Astrocyte (in vitro differentiated cells and primary cell): ENCODE measurements around the gene EFNB2. TPM values are rescaled to one million over a fixed set of nuclear protein-coding genes. Genes with fewer than 3 reads are reported as not detected.

Experiments
- DNase-seq: peaks from one replicate; pipeline ENCODE4 v3.0.0-alpha.2; 2010; ENCODE audit warnings: low read depth
- FAIRE-seq: peaks from 2 replicates; lab custom pipeline; 2011; peaks lifted over from hg19 to GRCh38; lab: Jason Lieb, UNC
- H2AFZ ChIP-seq: 2 replicates; pipeline ENCODE4 v1.6.0; 2012; ENCODE audit warnings: low read depth, low read length, inconsistent platforms
- H3K27ac ChIP-seq: 2 replicates; pipeline ENCODE4 v1.5.1; 2011; ENCODE audit warnings: low read depth, low read length, inconsistent platforms
- H3K27me3 ChIP-seq: 2 replicates; pipeline ENCODE4 v1.6.0; 2011; ENCODE audit warnings: low read length, inconsistent platforms; ENCODE audit not compliant: insufficient read depth
- H3K36me3 ChIP-seq: 2 replicates; pipeline ENCODE4 v1.5.1; 2011; ENCODE audit warnings: low read length, inconsistent platforms; ENCODE audit not compliant: insufficient read depth
- H3K4me1 ChIP-seq: 2 replicates; pipeline ENCODE4 v1.5.1; 2011; ENCODE audit warnings: low read length, inconsistent platforms; ENCODE audit not compliant: insufficient read depth
- H3K4me2 ChIP-seq: 2 replicates; pipeline ENCODE4 v1.6.0; 2012; ENCODE audit warnings: low read length, inconsistent platforms
- H3K4me3 ChIP-seq: 2 replicates; pipeline ENCODE4 v1.5.1; 2011; ENCODE audit warnings: low read depth, mild to moderate bottlenecking, low read length, inconsistent platforms; ENCODE audit not compliant: insufficient read depth
- H3K79me2 ChIP-seq: 2 replicates; pipeline ENCODE4 v1.6.0; 2012; ENCODE audit warnings: mild to moderate bottlenecking, low read length, inconsistent platforms; ENCODE audit not compliant: insufficient read depth
- H3K9ac ChIP-seq: 2 replicates; pipeline ENCODE4 v1.6.0; 2012; ENCODE audit warnings: mild to moderate bottlenecking, low read length, inconsistent platforms
- H3K9me3 ChIP-seq: 2 replicates; pipeline ENCODE4 v1.5.1; 2012; ENCODE audit warnings: low read depth, mild to moderate bottlenecking, low read length, inconsistent platforms; ENCODE audit not compliant: insufficient read depth
- H4K20me1 ChIP-seq: 2 replicates; pipeline ENCODE4 v1.6.0; 2012; ENCODE audit warnings: low read length, inconsistent platforms; ENCODE audit not compliant: insufficient read depth
- H3K27ac Mint-ChIP-seq: one replicate; pipeline ENCODE4 v1.8.0; 2021; ENCODE audit warnings: mild to moderate bottlenecking, mixed read lengths; ENCODE audit not compliant: unreplicated experiment
- H3K27me3 Mint-ChIP-seq: one replicate; pipeline ENCODE4 v1.8.0; 2021; ENCODE audit warnings: low read depth, mixed read lengths; ENCODE audit not compliant: unreplicated experiment
- H3K36me3 Mint-ChIP-seq: one replicate; pipeline ENCODE4 v1.8.0; 2021; ENCODE audit warnings: low read depth, mixed read lengths; ENCODE audit not compliant: unreplicated experiment
- H3K4me1 Mint-ChIP-seq: one replicate; pipeline ENCODE4 v1.8.0; 2021; ENCODE audit warnings: low read depth, mixed read lengths; ENCODE audit not compliant: unreplicated experiment
- H3K4me3 Mint-ChIP-seq: one replicate; pipeline ENCODE4 v1.8.0; 2021; ENCODE audit warnings: mild to moderate bottlenecking, moderate library complexity, mixed read lengths; ENCODE audit not compliant: unreplicated experiment
- H3K9me3 Mint-ChIP-seq: one replicate; pipeline ENCODE4 v1.8.0; 2021; ENCODE audit warnings: mild to moderate bottlenecking, mixed read lengths; ENCODE audit not compliant: unreplicated experiment
- EZH2 ChIP-seq: IDR thresholded peaks from 2 replicates; pipeline ENCODE4 v1.6.1; 2012; ENCODE audit warnings: mild to moderate bottlenecking, low read length, inconsistent platforms; ENCODE audit not compliant: insufficient read depth
- total RNA-seq: library from RNA; stranded (reverse); gene quantifications from 2 replicates; pipeline ENCODE4 v1.2.1, GENCODE V29; 2021
- TF ChIP-seq, protein P1 (sequence below): IDR thresholded peaks from 2 replicates; pipeline ENCODE4 v1.5.1; 2011; ENCODE audit warnings: low read depth, mild to moderate bottlenecking, inconsistent platforms, low read length, moderate library complexity; ENCODE audit not compliant: insufficient read depth

The EFNB2 gene
- total RNA-seq, 1 donor from 2014 or later: 93.2 TPM

DNA sequence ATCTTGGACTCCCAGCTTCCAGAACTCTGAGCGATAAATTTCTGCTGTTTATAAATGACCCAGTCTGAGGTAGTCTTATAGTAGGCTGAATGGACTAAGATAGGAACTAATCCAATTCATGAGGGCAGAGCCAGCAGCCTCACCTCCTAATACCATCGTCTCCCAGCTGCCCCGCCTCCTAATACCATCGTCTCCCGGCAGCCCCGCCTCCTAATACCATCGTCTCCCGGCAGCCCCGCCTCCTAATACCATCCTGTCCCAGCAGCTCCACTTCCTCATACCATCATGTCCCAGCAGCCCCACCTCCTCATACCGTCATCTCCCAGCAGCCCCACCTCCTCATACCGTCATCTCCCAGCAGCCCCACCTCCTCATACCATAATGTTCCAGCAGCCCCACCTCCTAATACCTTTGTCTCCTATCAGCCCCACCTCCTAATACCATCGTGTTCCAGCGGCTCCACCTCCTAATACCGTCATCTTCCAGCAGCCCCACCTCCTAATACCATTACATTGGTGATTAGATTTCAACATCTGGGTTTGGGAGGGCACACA is 34.9 kb upstream of the EFNB2 start:
- Histone ChIP-seq H3K9me3 (no peaks in the 10 kb centered on the region), H3K9ac (no peak overlapping the region), H3K27me3 (no peaks in the 10 kb centered on the region), H3K4me3 (no peak overlapping the region), H3K4me2 (peak overlapping the region; percentile 44), H4K20me1 (peaks cover 18% of the 10 kb centered on the region), H3K27ac (no peak overlapping the region), H3K79me2 (peaks cover 26% of the 10 kb centered on the region), H3K4me1 (peaks cover 6% of the 10 kb centered on the region), H3K36me3 (no peaks in the 10 kb centered on the region), H2AFZ (no peak overlapping the region)
- TF ChIP-seq, protein P1, sequence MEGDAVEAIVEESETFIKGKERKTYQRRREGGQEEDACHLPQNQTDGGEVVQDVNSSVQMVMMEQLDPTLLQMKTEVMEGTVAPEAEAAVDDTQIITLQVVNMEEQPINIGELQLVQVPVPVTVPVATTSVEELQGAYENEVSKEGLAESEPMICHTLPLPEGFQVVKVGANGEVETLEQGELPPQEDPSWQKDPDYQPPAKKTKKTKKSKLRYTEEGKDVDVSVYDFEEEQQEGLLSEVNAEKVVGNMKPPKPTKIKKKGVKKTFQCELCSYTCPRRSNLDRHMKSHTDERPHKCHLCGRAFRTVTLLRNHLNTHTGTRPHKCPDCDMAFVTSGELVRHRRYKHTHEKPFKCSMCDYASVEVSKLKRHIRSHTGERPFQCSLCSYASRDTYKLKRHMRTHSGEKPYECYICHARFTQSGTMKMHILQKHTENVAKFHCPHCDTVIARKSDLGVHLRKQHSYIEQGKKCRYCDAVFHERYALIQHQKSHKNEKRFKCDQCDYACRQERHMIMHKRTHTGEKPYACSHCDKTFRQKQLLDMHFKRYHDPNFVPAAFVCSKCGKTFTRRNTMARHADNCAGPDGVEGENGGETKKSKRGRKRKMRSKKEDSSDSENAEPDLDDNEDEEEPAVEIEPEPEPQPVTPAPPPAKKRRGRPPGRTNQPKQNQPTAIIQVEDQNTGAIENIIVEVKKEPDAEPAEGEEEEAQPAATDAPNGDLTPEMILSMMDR: no peak
- TF ChIP-seq EZH2: no peak
- Mint-ChIP-seq H3K36me3 (peaks cover 1% of the 10 kb centered on the region), H3K4me3 (no peak overlapping the region), H3K27ac (peak overlapping the region; percentile 56), H3K27me3 (no peaks in the 10 kb centered on the region), H3K4me1 (peaks cover under 1% of the 10 kb centered on the region), H3K9me3 (peaks cover 5% of the 10 kb centered on the region)
- FAIRE-seq (no peak), DNase-seq (peak; percentile 72)

DNA sequence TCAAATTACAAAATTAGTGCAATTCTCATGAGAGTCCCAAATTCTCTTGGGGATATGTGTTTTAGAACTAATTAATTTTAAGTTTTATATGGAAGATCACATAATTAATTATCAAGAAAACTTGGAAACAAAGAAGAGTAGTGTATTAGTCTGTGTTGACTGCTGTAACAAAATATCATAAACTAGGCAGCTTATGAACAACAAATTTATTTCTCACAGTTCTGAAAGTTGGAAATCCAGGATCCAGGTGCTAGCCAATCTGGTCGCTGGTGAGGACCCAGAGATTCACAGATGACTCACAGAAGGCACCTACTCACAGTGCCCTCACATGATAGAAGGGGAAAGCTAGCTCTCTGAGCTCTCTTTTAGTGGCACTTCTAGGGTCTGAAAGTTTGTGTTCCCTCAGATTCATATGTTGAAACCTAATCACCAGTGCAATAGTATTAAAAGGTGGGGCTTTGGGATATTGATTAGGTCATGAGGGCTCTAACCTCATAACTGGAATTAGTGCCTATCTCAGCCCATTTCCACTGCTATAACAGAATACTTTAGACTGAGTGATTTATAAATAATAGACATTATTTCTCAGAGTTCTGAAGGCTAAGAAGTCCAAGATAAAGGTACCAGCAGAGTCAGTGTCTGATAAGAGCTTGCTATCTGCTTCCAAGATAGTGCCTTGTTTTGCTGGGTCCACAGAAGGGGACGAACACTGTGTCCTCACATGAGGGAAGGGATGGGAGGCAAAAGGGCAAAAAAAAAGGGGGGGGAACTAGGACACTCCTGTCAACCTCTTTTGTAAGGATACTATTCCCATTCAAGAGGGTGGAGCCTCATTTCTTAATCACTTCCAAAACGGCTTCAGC is 34.0 kb upstream of the EFNB2 start:
- DNase-seq (no peak), FAIRE-seq (no peak)
- Histone ChIP-seq H3K27me3 (no peaks in the 10 kb centered on the region), H3K27ac (no peak overlapping the region), H2AFZ (no peak overlapping the region), H3K9ac (no peak overlapping the region), H3K9me3 (no peaks in the 10 kb centered on the region), H3K4me3 (no peak overlapping the region), H3K4me1 (peaks cover 11% of the 10 kb centered on the region), H3K4me2 (peak overlapping the region; percentile 44), H3K79me2 (peaks cover 35% of the 10 kb centered on the region), H3K36me3 (no peaks in the 10 kb centered on the region), H4K20me1 (peaks cover 27% of the 10 kb centered on the region)
- peaks cover 5% of the 10 kb centered on the region for H3K9me3 Mint-ChIP-seq
- no peak overlapping the region for H3K4me3 Mint-ChIP-seq
- no peaks in the 10 kb centered on the region for H3K27me3 Mint-ChIP-seq
- H3K27ac Mint-ChIP-seq: peak overlapping the region; percentile 63
- peaks cover 1% of the 10 kb centered on the region for H3K36me3 Mint-ChIP-seq
- peaks cover 10% of the 10 kb centered on the region for H3K4me1 Mint-ChIP-seq
- TF ChIP-seq, protein P1: no peak
